ENCODE results near the gene NPRL2. TPM values are rescaled to one million over a fixed set of nuclear protein-coding genes. Genes with fewer than 3 reads are reported as not detected.

NPRL2 gene
- total and polyA plus RNA-seq, 9 of the 15 experiments (the other 6 are each of a cell fraction or from before 2014, with no cell fraction given): 17.4 to 40.4 (median 24.4) TPM

DNA sequence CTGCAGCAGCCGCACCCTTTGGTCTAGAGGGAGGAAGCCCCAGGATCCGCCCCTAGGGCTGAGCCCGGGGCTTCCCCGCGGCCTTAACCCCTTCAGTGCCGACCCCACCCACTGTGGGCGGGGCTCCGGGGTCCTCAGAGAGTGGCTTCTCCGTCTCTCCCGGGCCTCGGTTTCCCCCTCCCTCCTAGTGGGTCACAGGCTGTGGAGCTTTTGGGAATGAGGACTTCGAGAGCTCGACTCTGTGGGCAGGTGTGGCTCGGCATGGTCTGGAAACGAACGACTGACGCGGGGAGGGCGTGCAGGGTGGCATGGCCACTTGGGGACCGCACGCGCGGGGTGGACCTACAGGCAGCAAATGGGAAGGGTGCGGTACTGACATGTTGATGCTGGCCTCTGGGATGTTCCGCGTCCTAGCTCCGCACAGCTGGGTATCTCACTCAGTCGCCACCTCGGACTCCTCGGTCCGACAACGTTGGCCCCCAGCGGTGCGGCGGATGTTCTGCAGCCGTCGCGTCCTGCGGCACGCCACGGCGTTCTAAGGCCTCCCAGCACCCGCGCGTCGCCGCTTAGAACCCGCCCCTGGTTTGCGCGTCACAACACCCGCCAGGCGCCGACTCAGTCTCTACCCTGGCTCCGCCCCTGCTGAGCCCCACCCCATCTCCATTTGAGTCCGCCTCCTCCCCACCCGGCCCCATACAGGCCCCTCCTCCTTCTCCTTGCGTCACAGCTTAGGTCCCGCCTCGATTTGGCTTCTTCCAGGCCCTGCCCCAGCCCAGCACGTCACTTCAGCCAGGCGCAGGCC is 51.5 kb downstream of the NPRL2 start, which contains the start of the genes HYAL3 and NAA80 (continued):
- no peak for TF ChIP-seq NFE2L1 (tag; IDR thresholded peaks at IDR 0.05; ENCODE audit: borderline replicate concordance, low read depth)
- TF ChIP-seq, protein P1, sequence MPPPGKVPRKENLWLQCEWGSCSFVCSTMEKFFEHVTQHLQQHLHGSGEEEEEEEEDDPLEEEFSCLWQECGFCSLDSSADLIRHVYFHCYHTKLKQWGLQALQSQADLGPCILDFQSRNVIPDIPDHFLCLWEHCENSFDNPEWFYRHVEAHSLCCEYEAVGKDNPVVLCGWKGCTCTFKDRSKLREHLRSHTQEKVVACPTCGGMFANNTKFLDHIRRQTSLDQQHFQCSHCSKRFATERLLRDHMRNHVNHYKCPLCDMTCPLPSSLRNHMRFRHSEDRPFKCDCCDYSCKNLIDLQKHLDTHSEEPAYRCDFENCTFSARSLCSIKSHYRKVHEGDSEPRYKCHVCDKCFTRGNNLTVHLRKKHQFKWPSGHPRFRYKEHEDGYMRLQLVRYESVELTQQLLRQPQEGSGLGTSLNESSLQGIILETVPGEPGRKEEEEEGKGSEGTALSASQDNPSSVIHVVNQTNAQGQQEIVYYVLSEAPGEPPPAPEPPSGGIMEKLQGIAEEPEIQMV (tag; conservative IDR thresholded peaks at IDR 0.05; ENCODE audit: low read depth): no peak
- TF ChIP-seq ELF4 (CRISPR knock-in tag; IDR thresholded peaks at IDR 0.05): no peak
- TF ChIP-seq NCOA1 (IDR thresholded peaks at IDR 0.05; ENCODE audit: low read depth): no peak
- TF ChIP-seq, protein P2, sequence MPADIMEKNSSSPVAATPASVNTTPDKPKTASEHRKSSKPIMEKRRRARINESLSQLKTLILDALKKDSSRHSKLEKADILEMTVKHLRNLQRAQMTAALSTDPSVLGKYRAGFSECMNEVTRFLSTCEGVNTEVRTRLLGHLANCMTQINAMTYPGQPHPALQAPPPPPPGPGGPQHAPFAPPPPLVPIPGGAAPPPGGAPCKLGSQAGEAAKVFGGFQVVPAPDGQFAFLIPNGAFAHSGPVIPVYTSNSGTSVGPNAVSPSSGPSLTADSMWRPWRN (IDR thresholded peaks at IDR 0.05; ENCODE audit: low read depth): no peak
- TF ChIP-seq NR2C2 (CRISPR knock-in tag; IDR thresholded peaks at IDR 0.05): no peak
- TF ChIP-seq NR2C2 (tag; IDR thresholded peaks at IDR 0.05): no peak; the same call in 1 of the 2 replicates
- TF ChIP-seq, protein P3, sequence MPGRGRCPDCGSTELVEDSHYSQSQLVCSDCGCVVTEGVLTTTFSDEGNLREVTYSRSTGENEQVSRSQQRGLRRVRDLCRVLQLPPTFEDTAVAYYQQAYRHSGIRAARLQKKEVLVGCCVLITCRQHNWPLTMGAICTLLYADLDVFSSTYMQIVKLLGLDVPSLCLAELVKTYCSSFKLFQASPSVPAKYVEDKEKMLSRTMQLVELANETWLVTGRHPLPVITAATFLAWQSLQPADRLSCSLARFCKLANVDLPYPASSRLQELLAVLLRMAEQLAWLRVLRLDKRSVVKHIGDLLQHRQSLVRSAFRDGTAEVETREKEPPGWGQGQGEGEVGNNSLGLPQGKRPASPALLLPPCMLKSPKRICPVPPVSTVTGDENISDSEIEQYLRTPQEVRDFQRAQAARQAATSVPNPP (IDR thresholded peaks at IDR 0.05; ENCODE audit: borderline replicate concordance, insufficient read depth, insufficient read length): no peak
- TF ChIP-seq POLR3A (IDR thresholded peaks at IDR 0.05; ENCODE audit: borderline replicate concordance, extremely low read depth, insufficient read depth, insufficient read length): no peak
- 0 out of 2 replicates have a peak, but pooled peaks have one; percentile 20 for TF ChIP-seq TEAD4 (IDR thresholded peaks at IDR 0.05; ENCODE audit: low read length)
- no peak for TF ChIP-seq TEAD4 (CRISPR knock-in tag; IDR thresholded peaks at IDR 0.05; ENCODE audit: borderline replicate concordance)
- TF ChIP-seq ATF1 (CRISPR knock-in tag; IDR thresholded peaks at IDR 0.05): peak; percentile 36; the same call in 1 of the 2 replicates
- peak; percentile 88 for TF ChIP-seq ATF1 (tag; IDR thresholded peaks at IDR 0.05)
- TF ChIP-seq HDAC6 (IDR thresholded peaks at IDR 0.05; ENCODE audit: low read depth, low read length): no peak

Data from K562 (cell line).